ENCODE results near the gene EIF4G1. TPM values are rescaled to one million over a fixed set of nuclear protein-coding genes. Genes with fewer than 3 reads are reported as not detected.

The EIF4G1 gene
- total RNA-seq, 1 experiment from 2014 or later, result 532 TPM

- Histone ChIP-seq H2BK20ac (ENCODE audit: low read depth, low read length, poor library complexity, severe bottlenecking) (no peak overlapping the region), H3K18ac (ENCODE audit: insufficient read length, low read depth, low read length) (peak overlapping the region; percentile 88), H2AFZ (ENCODE audit: low read length) (no peak overlapping the region), H3K56ac (ENCODE audit: insufficient read length, low read depth, low read length) (no peak overlapping the region), H4K8ac (replicated peaks; ENCODE audit: insufficient read length, low read depth, low read length) (no peak overlapping the region), H3K14ac (ENCODE audit: insufficient read depth, low read length) (peak overlapping the region; percentile 80), H3T11ph (ENCODE audit: low read length) (no peak overlapping the region), H3K79me2 (ENCODE audit: insufficient read depth, low read length) (no peaks in the 10 kb centered on the region), H4K5ac (ENCODE audit: insufficient read length, low read depth, low read length) (no peak overlapping the region), H2BK5ac (ENCODE audit: insufficient read length, low read length) (no peak overlapping the region), H3K79me1 (ENCODE audit: insufficient read depth, low read depth, low read length, poor library complexity, severe bottlenecking) (no peaks in the 10 kb centered on the region), H2BK15ac (ENCODE audit: low read depth, low read length) (no peak overlapping the region), H2BK120ac (ENCODE audit: low read depth, low read length, poor library complexity, severe bottlenecking) (no peak overlapping the region), H3K4me1 (ENCODE audit: insufficient read depth, low read length) (no peaks in the 10 kb centered on the region), H3K27ac (ENCODE audit: insufficient read length, low read depth, low read length) (peak overlapping the region; percentile 10), H3K23me2 (ENCODE audit: insufficient read length, low read depth, low read length, poor library complexity, severe bottlenecking) (peaks cover 10% of the 10 kb centered on the region), H3K9me3 (ENCODE audit: control insufficient read depth, low read depth, low read length) (no peaks in the 10 kb centered on the region), H4K20me1 (ENCODE audit: control insufficient read depth, insufficient read depth, insufficient read length) (peaks cover 4% of the 10 kb centered on the region), H4K91ac (ENCODE audit: insufficient read length, low read depth, low read length) (no peak overlapping the region), H3K27me3 (ENCODE audit: insufficient read depth, low read length) (no peaks in the 10 kb centered on the region), H3K9ac (ENCODE audit: extremely low read depth, insufficient read length, low read length) (peak overlapping the region; percentile 31), H2AK5ac (ENCODE audit: insufficient read length, low read length) (no peak overlapping the region), H2BK12ac (ENCODE audit: insufficient read length, low read depth, low read length) (no peak overlapping the region), H3K4ac (ENCODE audit: low read depth, low read length) (no peak overlapping the region), H3K23ac (ENCODE audit: insufficient read length, low read depth, low read length) (no peak overlapping the region), H3K4me2 (ENCODE audit: insufficient read depth, insufficient read length, low read length) (peak overlapping the region; percentile 81)
- peak; percentile 92 for DNase-seq
- H3K36me3 Mint-ChIP-seq (ENCODE audit: insufficient read depth in 1 of 3, low read depth in 3 of 3), result peaks cover 35 to 51% (median 42%) of the 10 kb centered on the region in 3 experiments
- H3K4me1 Mint-ChIP-seq, result peaks cover 34 to 37% of the 10 kb centered on the region in 2 experiments
- H3K27ac Mint-ChIP-seq, result peak overlapping the region; percentile 90 to 98 (median 98)
- WGBS (ENCODE audit: extremely low coverage, insufficient read length, low lambda C conversion rate), result no CpG with 5 or more reads among the region's 77 CpGs
- 0 out of 3 replicates have a peak, but pooled peaks have one; percentile 20 for TF ChIP-seq CTCF (conservative IDR thresholded peaks at IDR 0.05)
- H3K9me3 Mint-ChIP-seq, result no peaks in the 10 kb centered on the region; a peak in 1 of 5 replicates
- no peaks in the 10 kb centered on the region; the same call in none of the 2 replicates for H3K27me3 Mint-ChIP-seq (ENCODE audit: low read depth)
- peak overlapping the region; percentile 86 to 93 for H3K4me3 Mint-ChIP-seq
Observed at GRCh38 chr3:184335661-184336546, 21.5 kb downstream of the EIF4G1 start.
